OCI-LY1 (cell line): ENCODE results near the gene LTBP1.
"Not testable (repeated sequence)": the region's sequence is repeated elsewhere in the genome, so short reads cannot be mapped to it uniquely, and the experiment has no call there.

Experiments
- CTCF ChIP-seq: fragments of 200-600 bp; sonication (generic), shearing (Covaris generic); IDR thresholded peaks from 2 replicates; pipeline ENCODE4 v1.5.1; 2017; ENCODE audit warnings: mild to moderate bottlenecking, antibody characterized with exemption, low read length, moderate library complexity, mixed read lengths
- EZH2 ChIP-seq: fragments of 200-600 bp; sonication (generic), shearing (Covaris generic); IDR thresholded peaks from 2 replicates; pipeline ENCODE4 v1.8.0; 2017; ENCODE audit warnings: borderline replicate concordance, mixed run types, mild to moderate bottlenecking, antibody characterized with exemption, low read length, moderate library complexity, mixed read lengths

GRCh38 chr2:33170251-33170650 lies 223.5 kb downstream of the LTBP1 start:
- not testable (repeated sequence) for TF ChIP-seq CTCF, EZH2
